Measurements from ENCODE around the gene C16orf92.

C16orf92 gene

GRCh38 chr16:29987371-29988085 is 35.5 kb upstream of the C16orf92 start:
- Histone ChIP-seq H3K23ac (ENCODE audit: low read length) (no peak overlapping the region), H3K27me3 (ENCODE audit: insufficient read depth, low read length, poor library complexity) (no peaks in the 10 kb centered on the region), H3K79me1 (ENCODE audit: low read length) (no peaks in the 10 kb centered on the region), H3K27ac (ENCODE audit: low read depth, low read length) (no peak overlapping the region), H2BK5ac (ENCODE audit: low read length) (no peak overlapping the region), H2BK120ac (ENCODE audit: low read depth, low read length) (no peak overlapping the region), H4K5ac (ENCODE audit: low read length) (no peak overlapping the region), H3K4me1 (ENCODE audit: control insufficient read depth, low read depth, low read length) (no peaks in the 10 kb centered on the region), H3K79me2 (ENCODE audit: control insufficient read depth, insufficient read depth, low read length) (no peaks in the 10 kb centered on the region), H3K56ac (ENCODE audit: low read length) (no peak overlapping the region), H3K36me3 (ENCODE audit: control insufficient read depth, insufficient read depth, low read length) (peaks cover 21% of the 10 kb centered on the region), H3K4me3 (ENCODE audit: low read length) (no peak overlapping the region), H3K18ac (ENCODE audit: low read length) (no peak overlapping the region), H3K4me2 (ENCODE audit: low read length) (no peak overlapping the region), H2BK15ac (replicated peaks; ENCODE audit: low read depth) (no peak overlapping the region), H2AK5ac (ENCODE audit: low read length) (no peak overlapping the region), H3K9ac (ENCODE audit: low read length) (no peak overlapping the region), H3K4ac (ENCODE audit: low read depth, low read length) (no peak overlapping the region), H4K8ac (ENCODE audit: low read depth, low read length) (no peak overlapping the region)
- no CpG with 5 or more reads among the region's 35 CpGs for WGBS (ENCODE audit: extremely low coverage, insufficient coverage, low lambda C conversion rate)
- DNase-seq: no peak

- WGBS (ENCODE audit: extremely low coverage, insufficient coverage, low lambda C conversion rate): no CpG with 5 or more reads among the region's 17 CpGs
- Histone ChIP-seq H3K79me1 (ENCODE audit: low read length) (no peaks in the 10 kb centered on the region), H3K9ac (ENCODE audit: low read length) (no peak overlapping the region)
Measured at GRCh38 chr16:29988346-29989075, 34.5 kb upstream of the C16orf92 start.

GRCh38 chr16:29989111-29989858 is 33.7 kb upstream of the C16orf92 start:
- H3K36me3 ChIP-seq (ENCODE audit: control insufficient read depth, insufficient read depth, low read length): peaks cover 15% of the 10 kb centered on the region
- DNase-seq: no peak
- H4K5ac ChIP-seq (ENCODE audit: low read length): no peak overlapping the region
- no peaks in the 10 kb centered on the region for H3K27me3 ChIP-seq (ENCODE audit: insufficient read depth, low read length, poor library complexity)
- no peak overlapping the region for H4K8ac ChIP-seq (ENCODE audit: low read depth, low read length)
- no peak overlapping the region for H2AK5ac ChIP-seq (ENCODE audit: low read length)
- H3K4me2 ChIP-seq (ENCODE audit: low read length): no peak overlapping the region
- no peak overlapping the region for H3K4me3 ChIP-seq (ENCODE audit: low read length)
- no peak overlapping the region for H2BK120ac ChIP-seq (ENCODE audit: low read depth, low read length)
- no peak overlapping the region for H3K9ac ChIP-seq (ENCODE audit: low read length)
- H3K56ac ChIP-seq (ENCODE audit: low read length): no peak overlapping the region
- H3K79me2 ChIP-seq (ENCODE audit: control insufficient read depth, insufficient read depth, low read length): no peaks in the 10 kb centered on the region
- no peak overlapping the region for H3K27ac ChIP-seq (ENCODE audit: low read depth, low read length)
- H3K4ac ChIP-seq (ENCODE audit: low read depth, low read length): no peak overlapping the region
- no peaks in the 10 kb centered on the region for H3K79me1 ChIP-seq (ENCODE audit: low read length)
- no peak overlapping the region for H2BK15ac ChIP-seq (replicated peaks; ENCODE audit: low read depth)
- H3K23ac ChIP-seq (ENCODE audit: low read length): no peak overlapping the region
- no peak overlapping the region for H2BK5ac ChIP-seq (ENCODE audit: low read length)
- no CpG with 5 or more reads among the region's 23 CpGs for WGBS (ENCODE audit: extremely low coverage, insufficient coverage, low lambda C conversion rate)
- no peak overlapping the region for H3K18ac ChIP-seq (ENCODE audit: low read length)
- no peaks in the 10 kb centered on the region for H3K4me1 ChIP-seq (ENCODE audit: control insufficient read depth, low read depth, low read length)

More at GRCh38 chr16:29988346-29989075, 34.5 kb upstream of the C16orf92 start:
- H3K4me2 ChIP-seq (ENCODE audit: low read length): no peak overlapping the region
- no peak overlapping the region for H3K4ac ChIP-seq (ENCODE audit: low read depth, low read length)
- peaks cover 17% of the 10 kb centered on the region for H3K36me3 ChIP-seq (ENCODE audit: control insufficient read depth, insufficient read depth, low read length)
- no peak overlapping the region for H2BK120ac ChIP-seq (ENCODE audit: low read depth, low read length)
- no peak overlapping the region for H4K5ac ChIP-seq (ENCODE audit: low read length)
- H3K18ac ChIP-seq (ENCODE audit: low read length): no peak overlapping the region
- no peak overlapping the region for H3K23ac ChIP-seq (ENCODE audit: low read length)
- no peak overlapping the region for H2BK15ac ChIP-seq (replicated peaks; ENCODE audit: low read depth)
- H4K8ac ChIP-seq (ENCODE audit: low read depth, low read length): no peak overlapping the region
- no peak for DNase-seq
- no peak overlapping the region for H3K56ac ChIP-seq (ENCODE audit: low read length)
- no peaks in the 10 kb centered on the region for H3K4me1 ChIP-seq (ENCODE audit: control insufficient read depth, low read depth, low read length)
- H2BK5ac ChIP-seq (ENCODE audit: low read length): no peak overlapping the region
- no peak overlapping the region for H3K4me3 ChIP-seq (ENCODE audit: low read length)
- no peak overlapping the region for H2AK5ac ChIP-seq (ENCODE audit: low read length)
- H3K27ac ChIP-seq (ENCODE audit: low read depth, low read length): no peak overlapping the region
- H3K27me3 ChIP-seq (ENCODE audit: insufficient read depth, low read length, poor library complexity): no peaks in the 10 kb centered on the region
- H3K79me2 ChIP-seq (ENCODE audit: control insufficient read depth, insufficient read depth, low read length): no peaks in the 10 kb centered on the region

GRCh38 chr16:29990034-29990433 is 33.0 kb upstream of the C16orf92 start:
- Histone ChIP-seq H2BK5ac (ENCODE audit: low read length) (no peak overlapping the region), H3K27ac (ENCODE audit: low read depth, low read length) (no peak overlapping the region), H3K23ac (ENCODE audit: low read length) (no peak overlapping the region), H3K79me2 (ENCODE audit: control insufficient read depth, insufficient read depth, low read length) (no peaks in the 10 kb centered on the region), H3K36me3 (ENCODE audit: control insufficient read depth, insufficient read depth, low read length) (peaks cover 12% of the 10 kb centered on the region), H4K8ac (ENCODE audit: low read depth, low read length) (no peak overlapping the region), H4K5ac (ENCODE audit: low read length) (no peak overlapping the region), H3K9ac (ENCODE audit: low read length) (no peak overlapping the region), H3K27me3 (ENCODE audit: insufficient read depth, low read length, poor library complexity) (no peaks in the 10 kb centered on the region), H3K4ac (ENCODE audit: low read depth, low read length) (no peak overlapping the region), H3K4me1 (ENCODE audit: control insufficient read depth, low read depth, low read length) (peaks cover 2% of the 10 kb centered on the region), H3K4me3 (ENCODE audit: low read length) (no peak overlapping the region), H3K4me2 (ENCODE audit: low read length) (no peak overlapping the region), H2BK120ac (ENCODE audit: low read depth, low read length) (no peak overlapping the region), H3K56ac (ENCODE audit: low read length) (no peak overlapping the region), H3K18ac (ENCODE audit: low read length) (no peak overlapping the region), H2AK5ac (ENCODE audit: low read length) (no peak overlapping the region), H2BK15ac (replicated peaks; ENCODE audit: low read depth) (no peak overlapping the region), H3K79me1 (ENCODE audit: low read length) (no peaks in the 10 kb centered on the region)
- WGBS (ENCODE audit: extremely low coverage, insufficient coverage, low lambda C conversion rate): no CpG with 5 or more reads among the region's 2 CpGs
- DNase-seq: no peak

- no peak overlapping the region for H4K5ac ChIP-seq (ENCODE audit: low read length)
- no peak overlapping the region for H2BK5ac ChIP-seq (ENCODE audit: low read length)
- WGBS (ENCODE audit: extremely low coverage, insufficient coverage, low lambda C conversion rate): no CpG with 5 or more reads among the region's 35 CpGs
- peaks cover 2% of the 10 kb centered on the region for H3K4me1 ChIP-seq (ENCODE audit: control insufficient read depth, low read depth, low read length)
- no peak overlapping the region for H3K56ac ChIP-seq (ENCODE audit: low read length)
- no peak overlapping the region for H3K23ac ChIP-seq (ENCODE audit: low read length)
- H3K4me2 ChIP-seq (ENCODE audit: low read length): no peak overlapping the region
- no peak overlapping the region for H4K8ac ChIP-seq (ENCODE audit: low read depth, low read length)
- H3K4me3 ChIP-seq (ENCODE audit: low read length): no peak overlapping the region
- no peaks in the 10 kb centered on the region for H3K79me1 ChIP-seq (ENCODE audit: low read length)
- H3K9ac ChIP-seq (ENCODE audit: low read length): no peak overlapping the region
- no peaks in the 10 kb centered on the region for H3K27me3 ChIP-seq (ENCODE audit: insufficient read depth, low read length, poor library complexity)
- H3K27ac ChIP-seq (ENCODE audit: low read depth, low read length): no peak overlapping the region
- H2AK5ac ChIP-seq (ENCODE audit: low read length): no peak overlapping the region
- peaks cover 9% of the 10 kb centered on the region for H3K36me3 ChIP-seq (ENCODE audit: control insufficient read depth, insufficient read depth, low read length)
- H3K18ac ChIP-seq (ENCODE audit: low read length): no peak overlapping the region
- H2BK120ac ChIP-seq (ENCODE audit: low read depth, low read length): no peak overlapping the region
- no peak overlapping the region for H3K4ac ChIP-seq (ENCODE audit: low read depth, low read length)
- no peak overlapping the region for H2BK15ac ChIP-seq (replicated peaks; ENCODE audit: low read depth)
- DNase-seq: no peak
- no peaks in the 10 kb centered on the region for H3K79me2 ChIP-seq (ENCODE audit: control insufficient read depth, insufficient read depth, low read length)
Measured at GRCh38 chr16:29990883-29991570, 32.0 kb upstream of the C16orf92 start.
